Germinal center (tissue), 1 donor: ENCODE data around the gene PERCC1.

Experiments
- DNase-seq: peaks from one replicate; pipeline ENCODE4 v3.0.0; 2012; ENCODE audit warnings: mixed read lengths, low spot score

The PERCC1 gene

GRCh38 chr16:1430759-1431496, at the start of gene PERCC1:
Gene PERCC1, plus strand, starts transcription at chr16:1431078. Its CDS starts 1,516 bp downstream, at chr16:1432594.
- no peak for DNase-seq

- DNase-seq = no peak
Observed at GRCh38 chr16:1381612-1382406, 49.1 kb upstream of the PERCC1 start.

- no peak for DNase-seq
Observed at GRCh38 chr16:1383556-1383955, 47.3 kb upstream of the PERCC1 start.

GRCh38 chr16:1385232-1385631, 45.6 kb upstream of the PERCC1 start:
- no peak for DNase-seq

GRCh38 chr16:1387331-1387730, 43.5 kb upstream of the PERCC1 start:
- no peak for DNase-seq

GRCh38 chr16:1389762-1390161, 41.1 kb upstream of the PERCC1 start:
- no peak for DNase-seq

GRCh38 chr16:1390239-1390779, 40.6 kb upstream of the PERCC1 start:
- DNase-seq = no peak

- no peak for DNase-seq
Observed at GRCh38 chr16:1392826-1393225, 38.1 kb upstream of the PERCC1 start.

GRCh38 chr16:1393613-1394176, 37.2 kb upstream of the PERCC1 start:
- no peak for DNase-seq

GRCh38 chr16:1394367-1394951, 36.4 kb upstream of the PERCC1 start:
- DNase-seq = no peak

GRCh38 chr16:1395444-1396031, 35.3 kb upstream of the PERCC1 start:
- DNase-seq = no peak

- DNase-seq = no peak
Observed at GRCh38 chr16:1397779-1398178, 33.1 kb upstream of the PERCC1 start.

- no peak for DNase-seq
Observed at GRCh38 chr16:1398351-1398750, 32.5 kb upstream of the PERCC1 start.

GRCh38 chr16:1398826-1399581, 31.9 kb upstream of the PERCC1 start:
- DNase-seq = no peak

GRCh38 chr16:1401061-1401757, 29.7 kb upstream of the PERCC1 start:
- DNase-seq = no peak

GRCh38 chr16:1401758-1402154, 29.1 kb upstream of the PERCC1 start:
- DNase-seq = no peak

GRCh38 chr16:1403036-1403435, 27.8 kb upstream of the PERCC1 start:
- no peak for DNase-seq

- no peak for DNase-seq
Observed at GRCh38 chr16:1403733-1404132, 27.1 kb upstream of the PERCC1 start.

- DNase-seq = no peak
Observed at GRCh38 chr16:1407753-1408152, 23.1 kb upstream of the PERCC1 start.

GRCh38 chr16:1408171-1408837, 22.6 kb upstream of the PERCC1 start:
- DNase-seq = peak; percentile 96
